Measurements from ENCODE around the gene UBR3.

- no peak for TF ChIP-seq POLR2A (IDR thresholded peaks at IDR 0.05; ENCODE audit: low read depth, low read length)
- no peak for TF ChIP-seq TAF1 (IDR thresholded peaks at IDR 0.05; ENCODE audit: low read depth, low read length)
Measured at GRCh38 chr2:169818241-169818640, 9.0 kb upstream of the UBR3 start.

Data from GM12891 (cell line).